Measurements from ENCODE around the gene NRTN. TPM values are rescaled to one million over a fixed set of nuclear protein-coding genes. Genes with fewer than 3 reads are reported as not detected.

NRTN gene
- total RNA-seq, 2 donors from 2014 or later = 5.8 to 6.4 TPM

DNA sequence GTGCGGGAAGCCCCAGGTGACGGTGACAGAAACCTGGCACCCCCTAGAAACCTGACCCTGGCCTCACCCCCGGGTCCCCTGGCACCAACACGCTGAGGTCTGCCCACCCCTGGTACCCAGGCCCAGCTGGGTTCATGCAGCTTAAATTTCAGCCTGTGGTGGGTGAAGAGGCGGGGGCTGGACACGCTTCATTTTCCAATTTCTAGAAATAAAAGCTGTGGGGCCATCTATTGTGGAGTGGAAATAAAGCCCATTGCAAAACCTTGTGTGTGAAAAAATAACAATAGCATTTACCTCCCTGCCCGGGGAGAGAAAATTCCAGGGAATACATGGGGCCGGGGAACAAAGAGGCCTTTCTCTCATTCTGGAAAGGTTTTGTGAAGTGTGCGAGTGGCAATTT, 73.0 kb downstream of the NRTN start:
- no peak overlapping the region for H3K9ac ChIP-seq (ENCODE audit: extremely low read depth, low read length, poor library complexity, severe bottlenecking)
- peak overlapping the region; percentile 87 for H3K27ac ChIP-seq (ENCODE audit: low read depth, low read length)
- peaks cover 10% of the 10 kb centered on the region for H3K4me1 Mint-ChIP-seq
- H3K27ac Mint-ChIP-seq = no peak overlapping the region
- no peaks in the 10 kb centered on the region for H3K27me3 ChIP-seq (ENCODE audit: control insufficient read depth, insufficient read depth, low read length, poor library complexity, severe bottlenecking)
- 73 to 88% methylated on average over 4 to 9 of the region's 9 CpGs for WGBS, 2 experiments (ENCODE audit: insufficient coverage in 1 of 2, insufficient read length in 1 of 2)
- TF ChIP-seq, protein P1, sequence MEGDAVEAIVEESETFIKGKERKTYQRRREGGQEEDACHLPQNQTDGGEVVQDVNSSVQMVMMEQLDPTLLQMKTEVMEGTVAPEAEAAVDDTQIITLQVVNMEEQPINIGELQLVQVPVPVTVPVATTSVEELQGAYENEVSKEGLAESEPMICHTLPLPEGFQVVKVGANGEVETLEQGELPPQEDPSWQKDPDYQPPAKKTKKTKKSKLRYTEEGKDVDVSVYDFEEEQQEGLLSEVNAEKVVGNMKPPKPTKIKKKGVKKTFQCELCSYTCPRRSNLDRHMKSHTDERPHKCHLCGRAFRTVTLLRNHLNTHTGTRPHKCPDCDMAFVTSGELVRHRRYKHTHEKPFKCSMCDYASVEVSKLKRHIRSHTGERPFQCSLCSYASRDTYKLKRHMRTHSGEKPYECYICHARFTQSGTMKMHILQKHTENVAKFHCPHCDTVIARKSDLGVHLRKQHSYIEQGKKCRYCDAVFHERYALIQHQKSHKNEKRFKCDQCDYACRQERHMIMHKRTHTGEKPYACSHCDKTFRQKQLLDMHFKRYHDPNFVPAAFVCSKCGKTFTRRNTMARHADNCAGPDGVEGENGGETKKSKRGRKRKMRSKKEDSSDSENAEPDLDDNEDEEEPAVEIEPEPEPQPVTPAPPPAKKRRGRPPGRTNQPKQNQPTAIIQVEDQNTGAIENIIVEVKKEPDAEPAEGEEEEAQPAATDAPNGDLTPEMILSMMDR (conservative IDR thresholded peaks at IDR 0.05) = no peak
- H3K36me3 Mint-ChIP-seq (ENCODE audit: low read depth) = no peaks in the 10 kb centered on the region
- DNase-seq = no peak
- H3K4me1 ChIP-seq (ENCODE audit: control insufficient read depth, insufficient read depth, low read length) = no peaks in the 10 kb centered on the region
- H3K4me3 Mint-ChIP-seq = no peak overlapping the region
- no peak overlapping the region for H3K4me3 ChIP-seq (ENCODE audit: low read length)
- no peaks in the 10 kb centered on the region for H3K9me3 Mint-ChIP-seq
- no peaks in the 10 kb centered on the region for H3K9me3 ChIP-seq (ENCODE audit: control insufficient read depth, low read length)
- H3K27me3 Mint-ChIP-seq (ENCODE audit: insufficient read depth) = no peaks in the 10 kb centered on the region
- no peaks in the 10 kb centered on the region for H3K36me3 ChIP-seq (ENCODE audit: control insufficient read depth, insufficient read depth, low read length)

Other genes with a start within 250 kb of the NRTN start
- 1 to 10 TPM in 1 of 2 donors, under 1 TPM in 1; 0.53 to 1.2 TPM for gene TINCR, start 237.1 kb upstream of the NRTN start, total RNA-seq
- gene SAFB2, start 182.3 kb upstream of the NRTN start, total RNA-seq = 10 to 100 TPM; 69.2 to 74.6 TPM
- gene SAFB, start 182.0 kb upstream of the NRTN start, total RNA-seq = 100 to 1,000 TPM; 130 to 153 TPM
- gene MICOS13, start 124.6 kb upstream of the NRTN start, total RNA-seq = 10 to 100 TPM; 26.3 to 35.0 TPM
- 10 to 100 TPM in 1 of 2 donors, 1 to 10 TPM in 1; 7.7 to 12.7 TPM for gene HSD11B1L, start 124.0 kb upstream of the NRTN start, total RNA-seq
- 1,000 to 10,000 TPM; 1,005 to 1,008 TPM for gene RPL36, start 114.8 kb upstream of the NRTN start, total RNA-seq
- 100 to 1,000 TPM in 1 of 2 donors, 10 to 100 TPM in 1; 97.1 to 109 TPM for gene LONP1, start 84.9 kb upstream of the NRTN start, total RNA-seq
- not detected for gene CATSPERD, start 84.4 kb upstream of the NRTN start, total RNA-seq
- 1 to 10 TPM; 1.9 to 3.6 TPM for gene PRR22, start 20.3 kb upstream of the NRTN start, total RNA-seq
- 10 to 100 TPM; 19.6 to 36.8 TPM for gene DUS3L, start 13.9 kb upstream of the NRTN start, total RNA-seq
- gene FUT6, start 34.6 kb downstream of the NRTN start, total RNA-seq = not detected
- gene FUT3, start 46.4 kb downstream of the NRTN start, total RNA-seq = 1 to 10 TPM in 1 of 2 donors, not detected in 1; 1.3 TPM
- 1 to 10 TPM in 1 of 2 donors, not detected in 1; 1.3 TPM for gene FUT5, start 65.5 kb downstream of the NRTN start, total RNA-seq
- gene NDUFA11, start 98.7 kb downstream of the NRTN start, total RNA-seq = 100 to 1,000 TPM; 242 to 269 TPM
- 1 to 10 TPM; 5.9 TPM for gene VMAC, start 99.8 kb downstream of the NRTN start, total RNA-seq
- 1 to 10 TPM; 6.6 to 6.7 TPM for gene CAPS, start 109.2 kb downstream of the NRTN start, total RNA-seq
- gene RANBP3, start 173.1 kb downstream of the NRTN start, total RNA-seq = 10 to 100 TPM; 77.4 to 81.4 TPM

All from endodermal cell (in vitro differentiated cells).